H1 (cell line): ENCODE data around the gene PPP1R1C. TPM values are rescaled to one million over a fixed set of nuclear protein-coding genes. Genes with fewer than 3 reads are reported as not detected.

Source experiments
- CTCF ChIA-PET: fragments of 300-600 bp; sonication (Branson Sonifier 250); formaldehyde crosslinking; loops from one replicate; lab custom pipeline; 2021; ENCODE audit not compliant: partially characterized antibody; lab: Charles Lee
- POLR2A ChIA-PET: fragments of 300-600 bp; sonication (Branson Sonifier 250); formaldehyde crosslinking; loops from one replicate; lab custom pipeline; 2021; ENCODE audit warnings: inconsistent platforms; ENCODE audit not compliant: partially characterized antibody; lab: Charles Lee
- DNase-seq, 2 experiments: peaks; one replicate each; pipeline versions ENCODE4 v3.0.0 to v3.0.0-alpha.2; 2010 to 2022; ENCODE audit warnings: low spot score in 2 of 2, low read depth in 1 of 2, mixed read lengths in 1 of 2
- FAIRE-seq: peaks from 2 replicates; lab custom pipeline; 2011; peaks lifted over from hg19 to GRCh38; lab: Jason Lieb, UNC
- H2AFZ ChIP-seq: 2 replicates; pipeline ENCODE4 v1.8.1; 2012; ENCODE audit warnings: low read length, inconsistent platforms
- H2AK5ac ChIP-seq: 2 replicates; pipeline ENCODE4 v1.6.1; 2013; ENCODE audit warnings: low read depth, low read length
- H2BK120ac ChIP-seq: replicated peaks from 2 replicates; pipeline ENCODE3; 2013; ENCODE audit warnings: low read depth, low read length, inconsistent platforms
- H2BK12ac ChIP-seq: 2 replicates; pipeline ENCODE4 v1.6.1; 2013; ENCODE audit warnings: low read depth, low read length
- H2BK15ac ChIP-seq: 2 replicates; pipeline ENCODE4 v1.6.1; 2013; ENCODE audit warnings: low read length
- H2BK20ac ChIP-seq: 2 replicates; pipeline ENCODE4 v1.6.1; 2013; ENCODE audit warnings: low read length
- H2BK5ac ChIP-seq: 2 replicates; pipeline ENCODE4 v1.6.1; 2013; ENCODE audit warnings: low read depth, low read length
- H3K14ac ChIP-seq: 2 replicates; pipeline ENCODE4 v1.6.1; 2013; ENCODE audit warnings: inconsistent platforms; ENCODE audit not compliant: insufficient read length
- H3K18ac ChIP-seq: 2 replicates; pipeline ENCODE4 v1.6.1; 2013; ENCODE audit warnings: low read length; ENCODE audit errors: extremely low read depth
- H3K23ac ChIP-seq: 2 replicates; pipeline ENCODE4 v1.6.1; 2013; ENCODE audit warnings: inconsistent platforms; ENCODE audit not compliant: insufficient read length
- H3K23me2 ChIP-seq: 2 replicates; pipeline ENCODE4 v1.6.1; 2013; ENCODE audit warnings: low read depth, low read length
- H3K27ac ChIP-seq: 2 replicates; pipeline ENCODE4 v1.6.1; 2011; ENCODE audit warnings: low read depth, low read length, inconsistent platforms
- H3K27me3 ChIP-seq, 4 experiments: replicated peaks in 1 of 4; 1 replicate in 1 of 4; 2 replicates in 3 of 4; pipeline versions ENCODE4 v1.6.1 to v1.8.1; 2011 to 2013; ENCODE audit warnings: low read length in 3 of 4, mild to moderate bottlenecking in 3 of 4, inconsistent platforms in 2 of 4, mixed read lengths in 2 of 4, moderate library complexity in 1 of 4; ENCODE audit not compliant: control insufficient read depth in 3 of 4, insufficient read depth in 3 of 4; ENCODE audit errors: extremely low read depth in 1 of 4
- H3K36me3 ChIP-seq, 4 experiments: 2 replicates each; pipeline versions ENCODE4 v1.6.1 to v1.8.1; 2011 to 2013; ENCODE audit warnings: mild to moderate bottlenecking in 4 of 4, low read length in 3 of 4, moderate library complexity in 2 of 4, control low read depth in 1 of 4, inconsistent platforms in 1 of 4; ENCODE audit not compliant: insufficient read depth in 4 of 4, control insufficient read depth in 2 of 4
- H3K4ac ChIP-seq: replicated peaks from 2 replicates; pipeline ENCODE3; 2013; ENCODE audit warnings: low read length, low read depth, mixed read lengths, inconsistent platforms; ENCODE audit not compliant: insufficient read length
- H3K4me1 ChIP-seq, 4 experiments: replicated peaks in 1 of 4; 1 replicate in 1 of 4; 2 replicates in 3 of 4; pipeline versions ENCODE4 v1.6.1 to v1.8.1; 2011 to 2013; ENCODE audit warnings: low read length in 3 of 4, inconsistent platforms in 2 of 4, mixed read lengths in 1 of 4; ENCODE audit not compliant: insufficient read depth in 4 of 4, control insufficient read depth in 3 of 4
- H3K4me2 ChIP-seq, 2 experiments: 2 replicates each; pipeline versions ENCODE4 v1.6.1 to v1.8.1; 2011 to 2013; ENCODE audit warnings: low read depth in 2 of 2, low read length in 2 of 2, control low read depth in 1 of 2, inconsistent platforms in 1 of 2, mild to moderate bottlenecking in 1 of 2; ENCODE audit not compliant: insufficient read depth in 1 of 2
- H3K4me3 ChIP-seq, 4 experiments: fragments of 200-600, 300-600 bp in 1 of 4; sonication (generic), shearing (Covaris generic), sonication (Bioruptor Twin) in 1 of 4; 2 replicates each; pipeline versions ENCODE4 v1.5.1 to v1.8.1; 2011 to 2016; ENCODE audit warnings: low read length in 4 of 4, low read depth in 3 of 4, control low read depth in 2 of 4, inconsistent platforms in 2 of 4, mild to moderate bottlenecking in 2 of 4, mixed read lengths in 1 of 4, moderate library complexity in 1 of 4; ENCODE audit not compliant: insufficient read depth in 2 of 4; ENCODE audit errors: extremely low read depth in 1 of 4
- H3K56ac ChIP-seq: replicated peaks from 2 replicates; pipeline ENCODE3; 2013; ENCODE audit warnings: low read depth, mild to moderate bottlenecking, mixed read lengths, low read length, inconsistent platforms; ENCODE audit not compliant: insufficient read length
- H3K79me1 ChIP-seq: 2 replicates; pipeline ENCODE4 v1.6.1; 2013; ENCODE audit warnings: low read depth, low read length, control low read depth
- H3K79me2 ChIP-seq, 2 experiments: 2 replicates each; pipeline versions ENCODE4 v1.6.1 to v1.8.1; 2012 to 2013; ENCODE audit warnings: low read length in 2 of 2, mild to moderate bottlenecking in 2 of 2, inconsistent platforms in 1 of 2; ENCODE audit not compliant: insufficient read depth in 2 of 2, control insufficient read depth in 1 of 2
- H3K9ac ChIP-seq, 4 experiments: replicated peaks in 1 of 4; 1 replicate in 1 of 4; 2 replicates in 3 of 4; pipeline versions ENCODE4 v1.6.1 to v1.8.1; 2011 to 2013; ENCODE audit warnings: low read depth in 3 of 4, low read length in 3 of 4, control low read depth in 2 of 4, mild to moderate bottlenecking in 2 of 4, moderate library complexity in 2 of 4, inconsistent platforms in 1 of 4; ENCODE audit errors: extremely low read depth in 1 of 4
- H3K9me3 ChIP-seq, 2 experiments: 2 replicates each; pipeline versions ENCODE4 v1.6.1 to v1.8.1; 2012 to 2013; ENCODE audit warnings: mild to moderate bottlenecking in 2 of 2, moderate library complexity in 2 of 2, control low read depth in 1 of 2, inconsistent platforms in 1 of 2, low read depth in 1 of 2, low read length in 1 of 2, mixed read lengths in 1 of 2; ENCODE audit not compliant: insufficient read depth in 2 of 2
- H4K20me1 ChIP-seq, 2 experiments: replicated peaks in 1 of 2; 2 replicates each; pipeline versions ENCODE3 to v1.8.1; 2011 to 2013; ENCODE audit warnings: inconsistent platforms in 2 of 2, low read length in 2 of 2, mild to moderate bottlenecking in 1 of 2; ENCODE audit not compliant: insufficient read depth in 2 of 2, control insufficient read depth in 1 of 2
- H4K5ac ChIP-seq: 2 replicates; pipeline ENCODE4 v1.6.1; 2013; ENCODE audit warnings: low read length, low read depth, mixed read lengths, inconsistent platforms; ENCODE audit not compliant: insufficient read length
- H4K8ac ChIP-seq: 2 replicates; pipeline ENCODE4 v1.8.0; 2013; ENCODE audit warnings: mild to moderate bottlenecking, moderate library complexity, low read length, inconsistent platforms; ENCODE audit not compliant: insufficient read depth; ENCODE audit errors: extremely low read depth
- H4K91ac ChIP-seq: replicated peaks from 2 replicates; pipeline ENCODE3; 2013; ENCODE audit warnings: low read length, mixed read lengths, inconsistent platforms; ENCODE audit not compliant: insufficient read length
- CHD1 ChIP-seq: IDR thresholded peaks from 2 replicates; pipeline ENCODE4 v1.6.1; 2012; ENCODE audit warnings: low read depth, low read length, improper control_type of control experiment
- JUN ChIP-seq: IDR thresholded peaks from 2 replicates; pipeline ENCODE4 v1.6.1; 2011; ENCODE audit warnings: low read depth, mild to moderate bottlenecking, improper control_type of control experiment, low read length
- SP2 ChIP-seq: IDR thresholded peaks from 2 replicates; pipeline ENCODE4 v1.6.1; 2012; ENCODE audit warnings: mild to moderate bottlenecking, low read length, inconsistent platforms
- WGBS, 2 experiments: shearing (Covaris generic) in 1 of 2; methylation state at CpG; one replicate each; pipeline versions ENCODE4 v1.1.6 to v1.1.7; 2013 to 2015; ENCODE audit warnings: low lambda C conversion rate in 2 of 2, mixed read lengths in 2 of 2, inconsistent platforms in 1 of 2, low coverage in 1 of 2, missing lambda C conversion rate in 1 of 2; ENCODE audit not compliant: insufficient replicate concordance in 2 of 2, insufficient coverage in 1 of 2, insufficient read length in 1 of 2; ENCODE audit errors: extremely low coverage in 1 of 2, missing lambda C conversion rate in 1 of 2; 5-methylcytosine and 5-hydroxymethylcytosine counted together
- polyA plus RNA-seq, 7 experiments: library from polyadenylated mRNA; depleted of rRNA in 3 of 7; stranded (reverse) in 5 of 7; unstranded in 2 of 7; fragments of >200 nt in 5 of 7; fragments of 200-250 nt in 2 of 7; gene quantifications; 1 replicate in 5 of 7; 2 replicates in 1 of 7; 4 replicates in 1 of 7; pipeline versions ENCODE4 v1.2.1 to v1.2.3, GENCODE V29; 2011 to 2013; ENCODE audit warnings: missing spikeins in 2 of 7, mixed read lengths in 2 of 7
- total RNA-seq: library from RNA; stranded (reverse); fragmentation: NEBNext Ultra II Directional; extraction: Animal tissue kit (Norgen Biotek cat#: 25700); gene quantifications from 2 replicates; pipeline ENCODE4 v1.2.1, GENCODE V29; 2021

The PPP1R1C gene
- total and polyA plus RNA-seq, 2 of the 8 experiments (the other 6 are each of a cell fraction or from before 2014, with no cell fraction given): 1.3 to 5.3 TPM

DNA sequence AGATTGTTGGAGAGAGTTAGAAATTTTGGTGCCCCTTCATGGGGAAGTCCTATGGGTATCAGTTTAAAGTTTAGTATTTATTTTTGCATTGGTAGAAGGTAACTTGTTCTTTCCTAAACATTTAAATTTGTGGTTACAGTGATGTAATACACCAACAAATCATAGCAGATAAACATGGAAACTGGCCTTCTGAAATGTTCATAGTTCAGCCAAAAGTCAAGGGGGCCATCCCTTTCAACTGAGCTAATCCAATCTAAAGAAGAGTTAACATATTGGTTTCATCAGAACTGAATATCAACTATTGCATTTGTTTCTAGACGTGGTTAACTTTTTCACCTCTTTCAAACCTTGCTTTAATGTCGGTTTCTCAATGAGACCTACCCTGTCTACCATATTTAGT lies 46.3 kb downstream of the PPP1R1C start:
- Histone ChIP-seq H2BK12ac (no peak overlapping the region), H2BK20ac (no peak overlapping the region), H4K5ac (no peak overlapping the region), H3K18ac (no peak overlapping the region), H3K4me3 (no peak overlapping the region), H2BK5ac (no peak overlapping the region), H3K9me3 (no peaks in the 10 kb centered on the region), H2AK5ac (no peak overlapping the region), H3K4me1 (no peaks in the 10 kb centered on the region), H3K36me3 (no peaks in the 10 kb centered on the region), H3K23me2 (no peaks in the 10 kb centered on the region), H3K4me2 (no peak overlapping the region), H4K20me1 (no peaks in the 10 kb centered on the region), H4K8ac (no peak overlapping the region), H3K14ac (no peak overlapping the region), H4K91ac (no peak overlapping the region), H3K79me1 (no peaks in the 10 kb centered on the region), H3K23ac (no peak overlapping the region), H2BK120ac (no peak overlapping the region), H3K27me3 (no peaks in the 10 kb centered on the region), H2AFZ (no peak overlapping the region), H3K27ac (no peak overlapping the region), H3K9ac (no peak overlapping the region), H3K79me2 (no peaks in the 10 kb centered on the region), H3K56ac (no peak overlapping the region), H2BK15ac (no peak overlapping the region), H3K4ac (no peak overlapping the region)
- 100% methylated on average over 2 of the region's 2 CpGs; no CpG with 5 or more reads in 1 of the 2 experiments for WGBS, 2 experiments
- DNase-seq (no peak), FAIRE-seq (no peak)
- POLR2A ChIA-PET: no interaction called here
- TF ChIP-seq CHD1 (no peak), SP2 (no peak), JUN (no peak)
- CTCF ChIA-PET: no interaction called here
